BJ (cell line): ENCODE data around the gene OPCML. TPM values are rescaled to one million over a fixed set of nuclear protein-coding genes. Genes with fewer than 3 reads are reported as not detected.

Experiments used
- CTCF ChIA-PET: fragments of 350-600 bp; formaldehyde crosslinking; extraction: SDS; loops from one replicate; lab custom pipeline; 2021; ENCODE audit warnings: antibody characterized with exemption, inconsistent platforms; lab: Yijun Ruan, JAX
- POLR2A ChIA-PET: fragments of 300-600 bp; sonication (Branson Sonifier 250); formaldehyde crosslinking; extraction: SDS; loops from one replicate; lab custom pipeline; 2021; ENCODE audit warnings: antibody characterized with exemption; lab: Charles Lee
- DNase-seq: peaks from one replicate; pipeline ENCODE4 v3.0.0-alpha.2; 2011; ENCODE audit warnings: low read depth
- H3K27me3 ChIP-seq: 2 replicates; pipeline ENCODE4 v1.6.0; 2011; ENCODE audit warnings: low read length; ENCODE audit not compliant: control insufficient read depth, insufficient read depth
- H3K36me3 ChIP-seq: 2 replicates; pipeline ENCODE4 v1.5.1; 2011; ENCODE audit warnings: low read length; ENCODE audit not compliant: control insufficient read depth, insufficient read depth
- H3K4me3 ChIP-seq: 2 replicates; pipeline ENCODE4 v1.5.1; 2011; ENCODE audit warnings: low read depth, mild to moderate bottlenecking, control low read depth, low read length
- CTCF ChIP-seq: IDR thresholded peaks from 2 replicates; pipeline ENCODE4 v1.5.1; 2011; ENCODE audit warnings: low read depth, mild to moderate bottlenecking, control low read depth, inconsistent platforms, low read length, moderate library complexity; ENCODE audit not compliant: insufficient read depth
- polyA plus RNA-seq: library from polyadenylated mRNA; depleted of rRNA; stranded (reverse); fragments of >200 nt; gene quantifications from 2 replicates; pipeline ENCODE4 v1.2.3, GENCODE V29; 2011

OPCML gene
- polyA plus RNA-seq, 1 experiment: 2.0 TPM

- ChIA-PET POLR2A (no interaction called here), CTCF (interaction anchor here (1.9 to 4.5 kb wide), 3 partner anchors 11 to 83 kb away, joined by 5 to 37 read pairs (median 9); no protein-coding TSS in a partner anchor)
- Histone ChIP-seq H3K27me3 (peaks cover 6% of the 10 kb centered on the region), H3K36me3 (no peaks in the 10 kb centered on the region), H3K4me3 (no peak overlapping the region)
- DNase-seq: no peak
- no peak; the same call in 1 of the 2 replicates for TF ChIP-seq CTCF
Observed at GRCh38 chr11:133081020-133081419, 451.3 kb downstream of the OPCML start.

GRCh38 chr11:133078591-133079404, 453.5 kb downstream of the OPCML start:
- peak; percentile 91 for TF ChIP-seq CTCF
- Histone ChIP-seq H3K27me3 (peaks cover 6% of the 10 kb centered on the region), H3K4me3 (no peak overlapping the region), H3K36me3 (no peaks in the 10 kb centered on the region)
- CTCF ChIA-PET: interaction anchor here (0.7 to 4.5 kb wide), 18 partner anchors 9 to 1390 kb away, joined by 3 to 37 read pairs (median 5); no protein-coding TSS in a partner anchor
- no peak for DNase-seq
- POLR2A ChIA-PET: interaction anchor here (0.7 kb wide), 1 partner anchor 1756 kb away, joined by 3 read pairs; no protein-coding TSS in a partner anchor

GRCh38 chr11:133078012-133078411, 454.3 kb downstream of the OPCML start:
- ChIA-PET CTCF (interaction anchor here (0.7 to 4.5 kb wide), 18 partner anchors 8 to 1389 kb away, joined by 3 to 37 read pairs (median 5); no protein-coding TSS in a partner anchor), POLR2A (interaction anchor here (0.7 kb wide), 1 partner anchor 1757 kb away, joined by 3 read pairs; no protein-coding TSS in a partner anchor)
- DNase-seq: no peak
- Histone ChIP-seq H3K36me3 (no peaks in the 10 kb centered on the region), H3K27me3 (peaks cover 8% of the 10 kb centered on the region), H3K4me3 (no peak overlapping the region)
- TF ChIP-seq CTCF: no peak

- ChIA-PET POLR2A (interaction anchor here (0.6 kb wide), 1 partner anchor 820 kb away, joined by 4 read pairs; no protein-coding TSS in a partner anchor), CTCF (no interaction called here)
- Histone ChIP-seq H3K36me3 (no peaks in the 10 kb centered on the region), H3K27me3 (peaks cover 8% of the 10 kb centered on the region), H3K4me3 (no peak overlapping the region)
- no peak for TF ChIP-seq CTCF
- DNase-seq: no peak
Observed at GRCh38 chr11:133075351-133075750, 456.9 kb downstream of the OPCML start.

- POLR2A ChIA-PET: no interaction called here
Observed at GRCh38 chr11:133072858-133073582, 459.3 kb downstream of the OPCML start.

More at GRCh38 chr11:133072858-133073582, 459.3 kb downstream of the OPCML start:
- TF ChIP-seq CTCF: no peak
- CTCF ChIA-PET: interaction anchor here (1.4 to 1.8 kb wide), 2 partner anchors 9 to 10 kb away, joined by 4 to 6 read pairs; no protein-coding TSS in a partner anchor
- Histone ChIP-seq H3K36me3 (no peaks in the 10 kb centered on the region), H3K27me3 (peaks cover 2% of the 10 kb centered on the region; the same call in 1 of the 2 replicates), H3K4me3 (no peak overlapping the region)
- DNase-seq: no peak
